ENCODE results near the gene IFI27L1. TPM values are rescaled to one million over a fixed set of nuclear protein-coding genes. Genes with fewer than 3 reads are reported as not detected.

The IFI27L1 gene
- total RNA-seq, 5 donors from 2014 or later (not counting 1 experiment from before 2014, with no cell fraction given): 7.1 to 10.4 (median 10.0) TPM

GRCh38 chr14:94127330-94127729, 46.2 kb downstream of the IFI27L1 start:
- H3K27me3 ChIP-seq (replicated peaks in 1 of 2; ENCODE audit: control insufficient read depth in 2 of 2, extremely low read depth in 1 of 2, insufficient read depth in 2 of 2, low read length in 1 of 2): peaks cover 0 to 4% of the 10 kb centered on the region in 2 experiments
- peak overlapping the region in 1 of 2 donors; percentile 44 for H3K27ac Mint-ChIP-seq

GRCh38 chr14:94128216-94128839, 47.2 kb downstream of the IFI27L1 start:
- H3K27me3 ChIP-seq (replicated peaks in 1 of 2; ENCODE audit: control insufficient read depth in 2 of 2, extremely low read depth in 1 of 2, insufficient read depth in 2 of 2, low read length in 1 of 2): peaks cover 0 to 4% of the 10 kb centered on the region in 2 experiments
- Mint-ChIP-seq H3K9me3 (no peaks in the 10 kb centered on the region), H3K27me3 (peaks cover under 1 to 3% of the 10 kb centered on the region in 2 donors), H3K4me3 (peak overlapping the region; percentile 86 to 88 (median 88)), H3K36me3 (no peaks in the 10 kb centered on the region), H3K27ac (peak overlapping the region; percentile 63 to 68), H3K4me1 (peaks cover 15 to 23% (median 19%) of the 10 kb centered on the region in 3 donors)
- ATAC-seq (replicated peaks in 1 of 4) (no peak), DNase-seq (no peak)
- no peaks in the 10 kb centered on the region for H3K9me3 ChIP-seq
- H3K4me1 ChIP-seq (ENCODE audit: control insufficient read depth in 1 of 2, extremely low read depth in 1 of 2, insufficient read depth in 2 of 2, low read length in 2 of 2): peaks cover 7 to 20% of the 10 kb centered on the region in 2 experiments
- H3K27ac ChIP-seq (ENCODE audit: low read length): no peak overlapping the region
- 96% methylated on average over 10 of the region's 14 CpGs for WGBS (ENCODE audit: insufficient coverage)
- CTCF ChIA-PET: interaction anchor here (0.7 to 2.4 kb wide), 7 partner anchors 8 to 157 kb away, joined by 3 to 10 read pairs (median 4); no protein-coding TSS in a partner anchor
- peaks cover 0 to 10% of the 10 kb centered on the region in 2 donors for H3K36me3 ChIP-seq (ENCODE audit: control insufficient read depth in 2 of 2, extremely low read depth in 1 of 2, insufficient read depth in 1 of 2, low read length in 1 of 2)
- no peak overlapping the region for H3K4me3 ChIP-seq (ENCODE audit: control insufficient read depth in 1 of 2, extremely low read depth in 1 of 2, low read length in 1 of 2)
- POLR2A ChIA-PET: no interaction called here

More at GRCh38 chr14:94127330-94127729, 46.2 kb downstream of the IFI27L1 start:
- H3K36me3 ChIP-seq (ENCODE audit: control insufficient read depth in 2 of 2, extremely low read depth in 1 of 2, insufficient read depth in 1 of 2, low read length in 1 of 2): peaks cover 0 to 10% of the 10 kb centered on the region in 2 donors
- H3K27me3 Mint-ChIP-seq: peaks cover 0 to 2% of the 10 kb centered on the region in 2 donors
- ChIA-PET POLR2A (no interaction called here), CTCF (interaction anchor here in 1 of 2 donors (1.4 kb wide), 1 partner anchor 9 kb away, joined by 5 read pairs; no protein-coding TSS in a partner anchor)
- no peaks in the 10 kb centered on the region for H3K9me3 ChIP-seq
- H3K4me3 Mint-ChIP-seq: peak overlapping the region in 2 of 3 donors; percentile 17 to 88
- 100% methylated on average over 1 of the region's 6 CpGs for WGBS (ENCODE audit: insufficient coverage)
- no peak overlapping the region for H3K4me3 ChIP-seq (ENCODE audit: control insufficient read depth in 1 of 2, extremely low read depth in 1 of 2, low read length in 1 of 2)
- H3K4me1 Mint-ChIP-seq: peaks cover 15 to 23% (median 19%) of the 10 kb centered on the region in 3 donors
- no peak overlapping the region for H3K27ac ChIP-seq (ENCODE audit: low read length)
- H3K36me3 Mint-ChIP-seq: no peaks in the 10 kb centered on the region
- no peak for DNase-seq
- no peak for ATAC-seq (replicated peaks in 1 of 4)
- H3K4me1 ChIP-seq (ENCODE audit: control insufficient read depth in 1 of 2, extremely low read depth in 1 of 2, insufficient read depth in 2 of 2, low read length in 2 of 2): peaks cover 7 to 20% of the 10 kb centered on the region in 2 experiments
- peaks cover 0 to 4% (median 3%) of the 10 kb centered on the region in 3 donors for H3K9me3 Mint-ChIP-seq

DNA sequence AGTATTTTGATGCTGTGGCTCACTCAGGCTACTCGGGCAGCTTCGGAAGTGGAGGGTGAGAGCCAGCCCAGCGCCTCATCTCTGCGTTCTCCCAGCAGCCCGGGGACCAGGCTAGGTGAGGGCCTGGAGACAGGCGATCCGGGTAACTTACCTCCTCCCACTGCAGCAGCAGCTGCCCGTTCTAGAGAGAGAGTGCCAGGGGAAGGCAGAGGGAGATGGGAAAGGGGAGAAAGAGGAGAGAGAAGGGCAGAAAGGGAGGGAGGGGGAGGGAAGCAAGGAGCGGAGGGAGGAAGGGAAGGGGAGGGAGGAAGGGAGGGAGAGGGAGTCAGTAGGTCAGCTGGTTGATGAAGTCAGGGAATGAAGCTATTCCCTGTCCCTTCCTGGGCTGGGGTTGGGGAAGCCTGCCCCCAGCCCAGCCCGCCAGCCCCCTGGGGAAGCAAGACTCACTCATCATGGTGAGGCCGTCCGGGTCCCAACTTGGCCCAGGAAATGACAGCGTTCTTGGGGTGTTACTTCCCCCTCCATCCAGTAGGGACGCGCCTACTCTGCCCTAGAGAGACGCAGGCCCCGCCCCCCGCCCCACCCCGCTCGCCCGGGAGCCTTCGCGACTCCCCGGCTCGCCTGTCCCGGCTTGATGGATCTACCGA, 48.1 kb downstream of the IFI27L1 start, which contains the start of gene IFI27L2:
Gene IFI27L2, minus strand, starts transcription at position 494 of the 647 bp plus-strand sequence. Its CDS starts 40 bp downstream, at position 454.
- Histone ChIP-seq H3K4me1 (ENCODE audit: control insufficient read depth in 1 of 2, extremely low read depth in 1 of 2, insufficient read depth in 2 of 2, low read length in 2 of 2) (peaks cover 7 to 20% of the 10 kb centered on the region in 2 experiments), H3K4me3 (ENCODE audit: control insufficient read depth in 1 of 2, extremely low read depth in 1 of 2, low read length in 1 of 2) (peak within 1 kb of the TSS; percentile 61 to 66), H3K27me3 (replicated peaks in 1 of 2; ENCODE audit: control insufficient read depth in 2 of 2, extremely low read depth in 1 of 2, insufficient read depth in 2 of 2, low read length in 1 of 2) (peaks cover 0 to 4% of the 10 kb centered on the region in 2 experiments), H3K27ac (ENCODE audit: low read length) (peak within 1 kb of the TSS; percentile 38), H3K36me3 (ENCODE audit: control insufficient read depth in 2 of 2, extremely low read depth in 1 of 2, insufficient read depth in 1 of 2, low read length in 1 of 2) (peaks cover 0 to 10% of the 10 kb centered on the region in 2 donors), H3K9me3 (no peaks in the 10 kb centered on the region)
- ChIA-PET POLR2A (interaction anchor here (0.6 to 1.3 kb wide), 6 partner anchors 17 to 100 kb away, joined by 3 to 11 read pairs (median 3); partner anchors contain the start of genes DDX24 (in 1 of the 2) and IFI27L1 (in 1 of the 2)), CTCF (interaction anchor here (0.6 to 4.6 kb wide), 17 partner anchors 7 to 1447 kb away, joined by 3 to 53 read pairs (median 4); partner anchors contain the start of genes DDX24 (in 1 of the 2) and IFI27L1 (in 1 of the 2))
- 6% methylated on average over 17 of the region's 27 CpGs for WGBS (ENCODE audit: insufficient coverage)
- Mint-ChIP-seq H3K9me3 (no peaks in the 10 kb centered on the region), H3K4me3 (peak within 1 kb of the TSS; percentile 86 to 88 (median 88)), H3K36me3 (no peaks in the 10 kb centered on the region), H3K27ac (peak within 1 kb of the TSS; percentile 63 to 74), H3K27me3 (peaks cover 3 to 4% of the 10 kb centered on the region in 2 donors), H3K4me1 (peaks cover 15 to 23% (median 19%) of the 10 kb centered on the region in 3 donors)
- DNase-seq: peak; percentile 20 to 81 (median 50)
- peak; percentile 93 to 96 (median 96) for ATAC-seq (replicated peaks in 1 of 4)

- Mint-ChIP-seq H3K36me3 (no peaks in the 10 kb centered on the region), H3K27ac (peak overlapping the region; percentile 31 to 74), H3K9me3 (peaks cover 0 to under 1% (median 0%) of the 10 kb centered on the region in 3 donors), H3K27me3 (peaks cover 3 to 4% of the 10 kb centered on the region in 2 donors), H3K4me1 (peaks cover 15 to 23% (median 19%) of the 10 kb centered on the region in 3 donors), H3K4me3 (peak overlapping the region; percentile 86 to 88 (median 88))
- ATAC-seq (replicated peaks in 1 of 4): peak in 3 of 4 experiments; percentile 18 to 54 (median 28)
- POLR2A ChIA-PET: interaction anchor here (0.7 to 1.3 kb wide), 2 partner anchors 16 to 49 kb away, joined by 3 read pairs; partner anchors contain the start of genes DDX24 (in 1 of the 2) and IFI27L1 (in 1 of the 2)
- WGBS (ENCODE audit: insufficient coverage): 0% methylated on average over 5 of the region's 12 CpGs
- Histone ChIP-seq H3K4me3 (ENCODE audit: control insufficient read depth in 1 of 2, extremely low read depth in 1 of 2, low read length in 1 of 2) (peak overlapping the region; percentile 61 to 66), H3K4me1 (ENCODE audit: control insufficient read depth in 1 of 2, extremely low read depth in 1 of 2, insufficient read depth in 2 of 2, low read length in 2 of 2) (peaks cover 7 to 20% of the 10 kb centered on the region in 2 experiments), H3K27me3 (replicated peaks in 1 of 2; ENCODE audit: control insufficient read depth in 2 of 2, extremely low read depth in 1 of 2, insufficient read depth in 2 of 2, low read length in 1 of 2) (peaks cover 0 to 4% of the 10 kb centered on the region in 2 experiments), H3K9me3 (no peaks in the 10 kb centered on the region), H3K36me3 (ENCODE audit: control insufficient read depth in 2 of 2, extremely low read depth in 1 of 2, insufficient read depth in 1 of 2, low read length in 1 of 2) (peaks cover 0 to 10% of the 10 kb centered on the region in 2 donors), H3K27ac (ENCODE audit: low read length) (no peak overlapping the region)
- peak in 3 of 35 experiments; percentile 13 to 66 (median 23) for DNase-seq
- CTCF ChIA-PET: interaction anchor here (0.6 to 4.6 kb wide), 14 partner anchors 11 to 1447 kb away, joined by 3 to 53 read pairs (median 5); partner anchors contain the start of genes DDX24 (in 1 of the 2) and IFI27L1 (in 1 of the 2)
These were observed 48.8 kb downstream of the IFI27L1 start for GRCh38 chr14:94129758-94130414.

GRCh38 chr14:94132285-94132887, 51.3 kb downstream of the IFI27L1 start:
- Histone ChIP-seq H3K27me3 (replicated peaks in 1 of 2; ENCODE audit: control insufficient read depth in 2 of 2, extremely low read depth in 1 of 2, insufficient read depth in 2 of 2, low read length in 1 of 2) (peaks cover 0 to 8% of the 10 kb centered on the region in 2 experiments), H3K27ac (ENCODE audit: low read length) (no peak overlapping the region), H3K4me3 (ENCODE audit: control insufficient read depth in 1 of 2, extremely low read depth in 1 of 2, low read length in 1 of 2) (no peak overlapping the region), H3K9me3 (no peaks in the 10 kb centered on the region), H3K4me1 (ENCODE audit: control insufficient read depth in 1 of 2, extremely low read depth in 1 of 2, insufficient read depth in 2 of 2, low read length in 2 of 2) (peaks cover 7 to 26% of the 10 kb centered on the region in 2 experiments), H3K36me3 (ENCODE audit: control insufficient read depth in 2 of 2, extremely low read depth in 1 of 2, insufficient read depth in 1 of 2, low read length in 1 of 2) (peaks cover 0 to 7% of the 10 kb centered on the region in 2 donors)
- Mint-ChIP-seq H3K27me3 (peaks cover 10 to 11% of the 10 kb centered on the region in 2 donors), H3K27ac (no peak overlapping the region), H3K4me3 (no peak overlapping the region), H3K36me3 (no peaks in the 10 kb centered on the region), H3K9me3 (peaks cover 0 to 10% (median 0%) of the 10 kb centered on the region in 3 donors), H3K4me1 (peaks cover 20 to 23% (median 22%) of the 10 kb centered on the region in 3 donors)
- peak in 1 of 4 experiments; percentile 42 for ATAC-seq (replicated peaks in 1 of 4)
- ChIA-PET CTCF (interaction anchor here (0.6 to 4.6 kb wide), 32 partner anchors 9 to 800 kb away, joined by 3 to 53 read pairs (median 5); partner anchors contain the start of genes DDX24 (in 1 of the 2), IFI27L1 (in 1 of the 2), OTUB2 (in 1 of the 2) and PPP4R4 (in 1 of the 2)), POLR2A (no interaction called here)
- DNase-seq: peak in 32 of 35 experiments; percentile 11 to 80 (median 45)
- WGBS (ENCODE audit: insufficient coverage): 0% methylated on average over 1 of the region's 4 CpGs
